Brain microvascular endothelial cell (primary cell): ENCODE results near the gene TBP.
"Not testable (repeated sequence)": the region's sequence is repeated elsewhere in the genome, so short reads cannot be mapped to it uniquely, and the experiment has no call there.

Experiments used
- DNase-seq: peaks from one replicate; pipeline ENCODE4 v3.0.0-alpha.2; 2020
- H3K27ac ChIP-seq: fragments of 250-450 bp; sonication (Bioruptor Pico); 2 replicates; pipeline ENCODE4 v1.5.1; 2020; ENCODE audit warnings: mild to moderate bottlenecking, moderate library complexity
- H3K27me3 ChIP-seq: fragments of 250-450 bp; sonication (Bioruptor Pico); replicated peaks from 2 replicates; pipeline ENCODE4 v1.5.1; 2020; ENCODE audit warnings: mild to moderate bottlenecking
- H3K36me3 ChIP-seq: fragments of 250-450 bp; sonication (Bioruptor Pico); replicated peaks from 2 replicates; pipeline ENCODE4 v1.5.1; 2020; ENCODE audit warnings: mild to moderate bottlenecking
- H3K4me3 ChIP-seq: 2 replicates; pipeline ENCODE4 v1.5.1; 2011; ENCODE audit warnings: low read depth, mild to moderate bottlenecking, control low read depth, low read length, moderate library complexity
- in situ Hi-C: cut with HindIII; loops from 2 replicates; pipeline ENCODE4 v1.10.0; 2017; ENCODE audit warnings: low sequenced_read_pairs, low pct_ligation_motif_present
- TF ChIP-seq, protein P1 (sequence below): IDR thresholded peaks from 2 replicates; pipeline ENCODE4 v1.5.1; 2011; ENCODE audit warnings: low read depth, mild to moderate bottlenecking, moderate library complexity, low read length, control low read depth, inconsistent platforms; ENCODE audit errors: missing control alignments

TBP gene

GRCh38 chr6:170522565-170523183 is 31.5 kb upstream of the TBP start:
- in situ Hi-C loops: no loop called here
- Histone ChIP-seq H3K27ac (no peak overlapping the region), H3K27me3 (no peaks in the 10 kb centered on the region), H3K4me3 (no peak overlapping the region), H3K36me3 (no peaks in the 10 kb centered on the region)
- TF ChIP-seq, protein P1, sequence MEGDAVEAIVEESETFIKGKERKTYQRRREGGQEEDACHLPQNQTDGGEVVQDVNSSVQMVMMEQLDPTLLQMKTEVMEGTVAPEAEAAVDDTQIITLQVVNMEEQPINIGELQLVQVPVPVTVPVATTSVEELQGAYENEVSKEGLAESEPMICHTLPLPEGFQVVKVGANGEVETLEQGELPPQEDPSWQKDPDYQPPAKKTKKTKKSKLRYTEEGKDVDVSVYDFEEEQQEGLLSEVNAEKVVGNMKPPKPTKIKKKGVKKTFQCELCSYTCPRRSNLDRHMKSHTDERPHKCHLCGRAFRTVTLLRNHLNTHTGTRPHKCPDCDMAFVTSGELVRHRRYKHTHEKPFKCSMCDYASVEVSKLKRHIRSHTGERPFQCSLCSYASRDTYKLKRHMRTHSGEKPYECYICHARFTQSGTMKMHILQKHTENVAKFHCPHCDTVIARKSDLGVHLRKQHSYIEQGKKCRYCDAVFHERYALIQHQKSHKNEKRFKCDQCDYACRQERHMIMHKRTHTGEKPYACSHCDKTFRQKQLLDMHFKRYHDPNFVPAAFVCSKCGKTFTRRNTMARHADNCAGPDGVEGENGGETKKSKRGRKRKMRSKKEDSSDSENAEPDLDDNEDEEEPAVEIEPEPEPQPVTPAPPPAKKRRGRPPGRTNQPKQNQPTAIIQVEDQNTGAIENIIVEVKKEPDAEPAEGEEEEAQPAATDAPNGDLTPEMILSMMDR: peak; percentile 69
- DNase-seq: no peak

- Histone ChIP-seq H3K27me3 (no peaks in the 10 kb centered on the region), H3K36me3 (no peaks in the 10 kb centered on the region), H3K27ac (no peak overlapping the region), H3K4me3 (no peak overlapping the region)
- DNase-seq: no peak
- in situ Hi-C loops: no loop called here
- TF ChIP-seq, protein P1: no peak
Measured at GRCh38 chr6:170523256-170524171, 30.7 kb upstream of the TBP start.

GRCh38 chr6:170524172-170524502 is 30.0 kb upstream of the TBP start:
- Histone ChIP-seq H3K27ac (no peak overlapping the region), H3K36me3 (no peaks in the 10 kb centered on the region), H3K4me3 (no peak overlapping the region), H3K27me3 (no peaks in the 10 kb centered on the region)
- DNase-seq: no peak
- TF ChIP-seq, protein P1: no peak
- in situ Hi-C loops: no loop called here

DNA sequence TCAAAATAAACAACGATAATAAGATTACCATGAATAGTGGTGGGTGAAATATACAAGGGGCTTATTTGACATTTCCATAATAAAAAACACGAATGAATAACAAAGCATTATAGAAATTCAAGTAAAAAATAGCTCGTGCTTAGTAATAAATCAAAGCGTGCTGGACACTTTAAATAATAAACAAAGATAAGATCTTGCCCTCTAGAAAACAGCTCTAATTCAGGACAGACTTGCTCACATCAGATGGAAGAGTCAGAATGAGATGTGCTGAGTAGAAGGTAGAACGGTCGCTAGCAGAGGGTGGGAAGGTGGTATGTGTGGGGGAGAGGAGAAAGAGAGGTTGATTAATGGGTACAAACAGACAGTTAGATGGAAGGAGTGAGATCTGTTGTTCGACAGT is 28.4 kb upstream of the TBP start:
- Histone ChIP-seq H3K27me3 (no peaks in the 10 kb centered on the region), H3K4me3 (no peak overlapping the region), H3K27ac (no peak overlapping the region), H3K36me3 (no peaks in the 10 kb centered on the region)
- DNase-seq: no peak
- TF ChIP-seq, protein P1: no peak
- in situ Hi-C loops: no loop called here

DNA sequence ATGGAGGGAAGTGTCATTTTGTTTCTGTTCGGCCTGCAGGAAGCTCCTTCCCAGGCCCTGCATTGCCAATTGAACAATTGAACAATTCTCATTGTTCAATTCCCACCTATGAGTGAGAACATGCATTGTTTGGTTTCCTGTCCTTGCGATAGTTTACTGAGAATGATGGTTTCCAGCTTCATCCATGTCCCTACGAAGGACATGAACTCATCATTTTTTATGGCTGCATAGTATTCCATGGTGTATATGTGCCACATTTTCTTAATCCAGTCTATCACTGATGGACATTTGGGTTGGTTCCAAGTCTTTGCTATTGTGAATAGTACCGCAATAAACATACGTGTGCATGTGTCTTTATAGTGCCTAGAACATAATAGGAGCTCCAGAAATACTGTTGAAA is 26.2 kb upstream of the TBP start:
- H3K4me3 ChIP-seq, in situ Hi-C loops, H3K27ac ChIP-seq, DNase-seq, H3K27me3 ChIP-seq, H3K36me3 ChIP-seq: not testable (repeated sequence)

DNA sequence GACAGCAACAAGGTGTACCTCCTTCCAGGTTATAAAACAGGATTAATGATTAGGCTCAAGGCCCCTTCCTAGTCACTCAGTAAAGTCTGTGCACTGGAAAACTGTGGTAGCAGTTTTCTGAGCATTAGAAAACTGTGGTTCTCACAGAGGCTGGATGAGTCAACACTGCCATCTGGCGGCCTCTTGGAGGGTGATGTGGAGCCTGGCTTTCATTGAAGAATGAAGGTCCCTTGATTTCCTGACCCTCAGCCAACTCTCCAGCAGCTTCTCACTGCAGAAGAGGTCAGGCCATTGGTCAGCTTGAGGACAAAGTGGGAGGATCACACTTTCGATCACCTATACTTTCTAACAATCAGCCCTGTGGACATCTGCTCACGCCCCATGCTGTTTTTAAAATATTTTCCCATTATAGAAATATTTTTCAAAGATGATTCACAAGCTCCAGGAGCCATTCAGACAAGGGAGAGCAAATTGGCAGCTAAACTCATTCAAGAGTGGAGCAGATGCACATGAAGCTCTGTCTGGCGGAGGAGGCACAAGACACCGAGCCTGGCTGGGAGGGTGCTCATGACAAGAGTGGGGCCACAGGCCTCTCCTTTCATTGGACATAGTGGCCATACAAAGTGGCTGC is 24.2 kb upstream of the TBP start:
- no peak overlapping the region for H3K27ac ChIP-seq
- no peaks in the 10 kb centered on the region for H3K27me3 ChIP-seq
- H3K4me3 ChIP-seq: no peak overlapping the region
- TF ChIP-seq, protein P1: peak; percentile 96
- DNase-seq: peak; percentile 70
- in situ Hi-C loops: no loop called here
- peaks cover 18% of the 10 kb centered on the region for H3K36me3 ChIP-seq
